ENCODE measurements around the gene SPRR2F.

- no peak for TF ChIP-seq NRF1 (conservative IDR thresholded peaks at IDR 0.05; ENCODE audit: low read depth, low read length)
- TF ChIP-seq CTCF (IDR thresholded peaks at IDR 0.05 in 2 of 3, conservative IDR thresholded peaks at IDR 0.05 in 1 of 3; ENCODE audit: control insufficient read depth in 2 of 3, extremely low read depth in 1 of 3, insufficient read depth in 1 of 3, low read depth in 3 of 3, low read length in 3 of 3) = no peak
- no peak for TF ChIP-seq MYC (IDR thresholded peaks at IDR 0.05; ENCODE audit: insufficient read depth, insufficient read length, insufficient replicate concordance, low read length, severe bottlenecking)
- TF ChIP-seq USF2 (IDR thresholded peaks at IDR 0.05; ENCODE audit: borderline replicate concordance, low read depth, low read length) = no peak
Measured at GRCh38 chr1:153087652-153088051, 25.7 kb downstream of the SPRR2F start.

Measured in GM12878 (cell line).